ENCODE measurements around the gene PNMA8C.

PNMA8C gene

DNA sequence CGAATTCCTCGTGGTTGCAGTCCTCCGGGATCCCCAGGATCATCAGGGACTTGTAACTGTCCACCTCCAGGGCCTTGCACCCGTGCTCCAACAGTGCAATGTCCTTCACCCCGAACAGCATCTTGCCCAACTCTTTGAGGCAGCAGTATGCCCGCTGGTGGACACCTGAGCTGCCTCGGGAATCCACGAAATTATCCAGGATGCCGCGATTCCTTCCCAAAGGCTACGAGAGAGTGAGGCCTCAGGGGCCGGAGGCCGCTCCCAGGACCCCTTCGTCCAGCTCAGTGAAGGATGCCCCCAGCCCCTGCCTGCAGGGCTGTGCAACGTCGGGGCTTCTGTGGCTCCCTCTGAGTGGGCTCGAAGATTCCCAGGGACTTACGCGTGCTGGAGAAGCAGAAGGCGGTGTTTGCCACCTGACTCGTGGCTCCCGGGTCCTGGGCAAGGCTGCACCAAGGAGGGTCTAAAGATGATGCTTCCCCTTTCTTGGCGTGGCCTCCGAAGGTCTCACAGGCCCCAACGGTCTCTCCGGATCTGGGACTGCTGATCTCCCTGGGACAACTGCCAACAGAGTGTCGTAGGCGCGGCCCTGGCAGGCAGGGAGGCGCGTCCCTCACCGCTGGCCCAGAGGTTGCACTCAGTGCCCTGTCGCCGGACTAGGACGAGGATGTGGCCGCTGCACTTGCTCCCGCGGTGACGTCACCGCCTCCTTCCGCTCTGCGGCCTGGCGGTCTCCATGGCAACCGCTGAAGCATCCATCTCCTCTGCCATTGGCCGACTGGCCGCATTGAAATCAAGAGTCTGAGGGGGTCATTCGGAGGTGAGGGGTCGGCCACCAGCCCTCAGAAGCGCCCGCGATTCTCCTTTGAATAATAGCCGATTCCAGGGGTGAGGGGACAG lies at the start of gene PNMA8C:
PNMA8C (minus strand) TSS at position 698 of the 897 bp plus-strand sequence; CDS start at position 121, 577 bp downstream.
- peak; percentile 68 for DNase-seq

DNA sequence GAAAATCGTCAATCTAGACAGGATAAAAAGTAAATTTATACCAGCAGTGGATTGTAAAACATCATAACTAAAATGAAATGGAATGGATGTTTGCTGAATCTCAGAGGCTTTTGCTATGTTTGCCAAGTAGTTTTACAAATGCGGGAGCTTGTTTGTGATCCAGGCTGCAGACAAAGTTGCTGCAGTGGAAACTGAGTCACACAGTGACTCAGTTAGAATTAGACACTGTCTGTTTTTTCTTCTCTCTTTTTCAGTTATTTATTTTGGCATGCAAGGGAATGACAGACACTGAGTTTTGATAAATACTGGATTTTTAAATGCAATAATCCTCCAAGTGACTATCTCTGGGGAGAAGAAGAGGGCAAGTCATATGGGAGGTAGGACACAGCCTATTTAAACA lies 47.2 kb upstream of the PNMA8C start:
- no peak for DNase-seq

DNA sequence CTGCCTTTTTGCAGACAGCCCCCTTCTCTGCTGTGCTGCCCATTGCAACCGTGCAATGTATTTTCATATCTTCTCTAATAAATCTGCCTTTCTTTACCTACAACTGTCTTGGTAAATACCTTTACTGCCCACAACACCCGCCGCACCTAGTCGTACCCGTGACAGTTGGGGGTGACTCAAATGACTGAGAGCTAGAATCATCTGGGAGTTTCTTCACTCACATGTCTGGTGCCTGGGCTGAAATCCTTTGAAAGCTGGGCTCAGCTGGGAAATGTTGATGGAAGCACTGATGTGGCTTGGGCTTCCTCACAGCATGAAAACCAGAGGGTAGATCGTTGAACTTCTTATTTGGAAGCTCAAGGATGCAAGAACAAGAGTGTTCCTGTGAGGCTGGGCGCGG lies 45.5 kb upstream of the PNMA8C start:
- no peak for DNase-seq

DNA sequence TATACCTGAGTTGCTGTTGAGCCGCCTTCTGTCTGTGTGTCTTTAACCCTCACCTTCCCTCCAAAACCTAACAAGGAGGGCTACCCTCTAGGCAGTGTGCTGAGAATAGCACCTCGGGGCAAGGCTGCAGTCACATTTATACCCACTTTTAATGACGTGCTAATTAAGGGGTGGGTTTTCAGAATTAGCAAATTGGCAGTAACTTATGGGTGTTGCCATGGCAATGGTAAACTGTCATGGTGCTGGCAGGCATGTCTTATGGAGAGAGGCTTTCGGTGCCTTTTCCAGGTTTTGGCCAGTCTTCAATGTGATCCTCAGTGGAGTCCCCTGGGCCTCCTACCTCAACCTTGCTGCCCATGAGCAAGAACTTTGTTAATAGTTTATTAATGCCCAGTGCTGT lies 43.9 kb upstream of the PNMA8C start:
- peak; percentile 46 for DNase-seq

DNA sequence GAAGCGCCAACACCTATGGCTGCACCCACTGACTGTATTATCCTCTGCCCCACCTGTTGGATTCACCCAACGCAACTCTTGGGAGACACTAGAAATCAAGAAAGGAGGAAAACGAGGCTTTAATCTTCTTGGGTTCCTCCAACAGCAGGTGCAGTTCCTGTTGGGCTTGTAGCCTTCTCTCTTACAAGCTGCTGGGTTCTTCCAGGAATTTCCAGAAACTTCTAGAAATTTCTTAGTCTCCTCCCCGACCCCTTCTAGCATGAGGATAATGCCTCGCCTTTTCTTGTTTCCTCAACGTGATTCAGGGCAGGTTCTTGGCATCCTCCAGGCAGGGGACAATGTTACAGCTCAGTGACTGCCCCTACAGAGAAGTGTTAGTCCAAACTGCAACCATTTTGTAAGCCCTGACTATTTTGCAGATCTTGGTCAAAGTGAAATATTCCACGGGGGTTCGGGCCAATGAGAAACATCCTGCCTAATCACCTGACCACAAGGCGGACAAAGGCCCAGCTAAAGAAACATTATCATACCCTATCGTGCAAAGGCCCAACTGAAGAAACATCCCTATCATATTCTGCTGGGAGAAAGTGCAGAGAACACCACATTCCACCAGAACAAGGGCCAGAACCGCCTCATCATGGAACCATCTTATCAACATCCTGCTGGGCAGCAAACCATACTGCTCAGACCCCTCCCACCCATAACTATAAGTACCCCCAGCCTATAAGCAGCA lies 43.2 kb upstream of the PNMA8C start:
- DNase-seq, result no peak

DNA sequence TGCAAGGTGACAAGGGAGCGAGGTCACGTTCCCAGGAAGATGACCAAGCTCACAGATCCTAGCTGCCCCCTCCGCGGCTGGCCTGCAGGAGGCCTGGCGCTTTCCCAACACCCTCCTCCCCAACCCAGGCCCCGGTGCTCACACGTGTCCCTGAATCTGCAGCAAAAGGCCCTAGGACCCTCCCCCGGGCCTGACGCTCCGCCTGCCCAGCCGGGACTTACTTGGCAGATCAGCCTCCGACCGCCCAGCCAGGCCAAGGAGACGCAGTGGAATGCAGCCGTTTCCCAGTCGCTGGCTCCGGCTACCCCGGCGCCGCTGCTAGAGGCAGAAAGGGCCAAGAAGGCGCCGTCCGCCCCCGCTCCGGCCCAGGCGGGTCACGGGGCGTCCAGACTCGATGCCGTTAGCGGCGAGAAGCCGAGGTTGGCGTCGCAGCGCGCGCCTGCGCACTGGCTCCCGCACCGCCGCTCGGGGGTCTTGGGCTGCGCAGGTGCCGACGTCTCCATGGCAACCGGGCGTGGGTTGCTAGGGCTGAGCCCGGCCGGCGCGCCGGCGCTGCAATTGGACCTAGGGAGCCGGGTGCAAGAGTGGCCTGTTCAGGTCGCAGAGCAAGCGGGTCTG lies 42.5 kb upstream of the PNMA8C start, which contains the start of gene PNMA8A:
PNMA8A (minus strand) TSS at position 448 of the 618 bp plus-strand sequence. CDS start 528 bp downstream, outside the sequence.
- peak; percentile 91 for DNase-seq

DNA sequence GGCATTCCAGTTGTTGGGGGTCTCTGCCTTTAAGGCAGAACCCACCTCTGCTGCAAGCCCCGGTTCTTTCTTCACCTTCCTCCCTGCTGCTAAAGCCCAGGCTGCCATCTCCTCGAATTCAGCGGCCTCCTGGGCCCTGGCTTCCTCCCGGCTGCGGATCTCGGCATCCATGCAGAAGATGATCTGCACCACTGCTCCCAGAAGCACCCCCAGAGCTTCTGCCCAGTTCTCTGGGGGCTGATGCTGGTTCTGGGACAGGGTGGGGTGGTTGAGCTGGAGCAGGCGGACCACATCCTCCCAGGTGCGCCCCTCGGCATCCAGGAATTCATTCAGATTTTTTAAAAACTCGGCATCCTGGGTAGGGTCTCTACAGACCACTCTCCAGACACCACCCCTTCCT lies 41.6 kb upstream of the PNMA8C start:
- no peak for DNase-seq

DNA sequence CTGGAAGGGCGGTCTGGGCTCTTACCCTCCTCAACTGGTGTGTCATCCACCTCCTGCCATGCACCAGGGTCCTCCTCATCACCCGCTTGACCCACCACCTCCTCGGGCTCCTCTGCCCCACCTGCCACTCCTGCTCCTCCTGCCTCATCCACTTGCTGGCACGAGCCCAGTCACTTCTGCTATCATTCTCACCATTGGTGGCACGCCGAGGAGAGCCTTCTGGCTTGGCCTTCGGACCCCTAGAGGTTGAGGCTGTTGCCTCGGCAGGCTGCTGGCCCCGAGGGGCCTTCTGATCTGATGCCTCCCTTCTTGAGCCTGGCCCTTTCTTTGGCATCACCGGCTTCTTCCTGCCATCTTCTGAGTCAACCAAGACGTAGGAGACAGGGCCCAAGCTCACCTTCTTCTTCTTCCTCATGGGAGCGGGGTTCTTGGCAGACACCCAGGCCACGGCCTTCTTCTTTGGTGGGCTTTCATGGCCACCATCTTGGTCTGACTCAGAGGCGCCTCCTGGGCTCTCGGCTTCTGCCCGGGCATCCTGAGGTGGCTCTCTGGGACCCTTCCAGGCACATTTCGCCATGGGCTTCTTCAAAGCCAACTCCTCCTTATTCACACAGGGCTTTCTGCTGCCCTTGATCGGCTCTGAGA lies 40.9 kb upstream of the PNMA8C start:
- DNase-seq, result no peak

DNA sequence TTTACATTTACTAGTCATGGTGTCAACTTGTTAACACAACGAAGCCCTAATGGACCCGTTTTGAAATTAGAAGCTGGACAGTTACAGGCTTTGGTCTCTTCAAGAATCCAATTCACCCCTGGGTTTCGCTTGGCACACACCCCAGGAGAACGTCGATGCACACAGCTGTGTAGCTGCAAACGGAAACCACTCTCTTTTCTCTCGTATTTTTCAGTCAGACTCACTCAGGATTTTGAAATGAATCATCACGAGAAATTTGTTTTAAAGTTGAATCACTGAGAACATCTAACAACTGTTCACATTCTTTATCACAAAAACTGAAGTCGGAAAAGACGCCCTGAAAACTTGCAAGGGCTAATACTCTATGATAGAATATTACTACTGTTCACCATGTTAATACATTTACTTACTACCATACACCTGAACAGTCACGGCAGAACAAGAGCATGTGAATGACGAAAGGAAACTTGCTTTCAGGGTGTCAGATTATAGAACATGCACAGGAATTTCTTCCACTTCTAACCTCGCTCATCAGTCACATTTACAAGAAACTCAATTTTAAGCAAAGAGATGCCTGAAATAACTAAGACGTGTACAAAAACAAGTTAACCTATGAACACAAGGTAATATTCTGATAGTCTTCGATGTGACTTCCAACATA lies 37.9 kb upstream of the PNMA8C start:
- DNase-seq, result no peak

DNA sequence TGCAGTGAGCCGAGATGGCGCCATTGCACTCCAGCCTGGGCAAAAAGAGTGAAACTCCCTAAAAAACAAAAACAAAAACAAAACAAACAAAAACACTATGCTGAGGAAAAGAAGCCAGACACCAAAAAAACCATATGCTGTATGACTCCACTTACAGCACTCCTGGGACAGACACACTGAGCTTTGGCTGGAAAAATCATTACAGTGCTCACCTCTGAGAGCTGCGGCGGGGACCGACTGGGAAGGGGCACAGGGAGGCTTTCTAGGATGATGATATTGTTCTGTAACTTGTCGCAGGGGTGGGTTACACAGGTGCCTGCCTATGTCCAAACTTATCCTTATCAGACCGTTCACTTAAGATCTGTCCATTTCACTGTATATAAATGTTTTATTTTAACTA lies 34.8 kb upstream of the PNMA8C start:
- no peak for DNase-seq

DNA sequence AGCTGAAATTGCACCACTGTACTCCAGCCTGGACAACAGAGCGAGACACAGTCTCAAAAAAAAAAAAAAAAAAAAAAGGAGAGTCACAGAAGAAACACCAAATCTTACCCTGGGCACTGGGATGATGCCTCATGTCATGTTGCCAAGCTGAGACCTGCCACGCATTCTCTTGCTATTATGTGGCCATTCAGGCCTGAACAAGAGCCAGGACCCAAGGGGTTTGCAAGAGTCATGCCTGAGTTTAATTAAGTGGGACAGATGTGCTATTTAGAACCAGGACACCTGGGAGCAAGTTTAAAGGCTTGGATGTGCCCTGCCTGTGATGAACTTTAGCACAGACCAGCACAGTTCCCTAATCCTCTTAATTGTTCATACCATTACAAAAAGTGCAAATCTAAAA lies 32.8 kb upstream of the PNMA8C start:
- DNase-seq, result peak; percentile 35

DNA sequence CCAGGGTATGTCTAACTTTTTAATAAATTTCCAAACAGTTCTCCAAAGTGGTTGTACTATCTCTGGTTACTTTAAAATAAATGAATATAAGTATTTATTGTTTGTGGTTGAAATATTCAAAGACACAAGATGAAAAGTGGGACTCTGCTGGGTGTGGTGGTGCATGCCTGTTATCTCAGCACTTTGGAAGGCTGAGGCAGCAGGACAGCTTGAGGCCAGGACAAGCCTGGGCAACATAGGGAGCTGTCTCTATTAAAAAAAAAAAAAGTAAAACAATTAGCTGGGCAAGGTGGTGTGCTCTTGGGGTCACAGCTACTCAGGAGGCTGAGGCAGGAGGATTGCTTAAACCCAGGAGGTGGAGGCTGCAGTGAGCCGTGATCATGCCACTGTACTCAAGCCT lies 32.2 kb upstream of the PNMA8C start:
- DNase-seq, result no peak

DNA sequence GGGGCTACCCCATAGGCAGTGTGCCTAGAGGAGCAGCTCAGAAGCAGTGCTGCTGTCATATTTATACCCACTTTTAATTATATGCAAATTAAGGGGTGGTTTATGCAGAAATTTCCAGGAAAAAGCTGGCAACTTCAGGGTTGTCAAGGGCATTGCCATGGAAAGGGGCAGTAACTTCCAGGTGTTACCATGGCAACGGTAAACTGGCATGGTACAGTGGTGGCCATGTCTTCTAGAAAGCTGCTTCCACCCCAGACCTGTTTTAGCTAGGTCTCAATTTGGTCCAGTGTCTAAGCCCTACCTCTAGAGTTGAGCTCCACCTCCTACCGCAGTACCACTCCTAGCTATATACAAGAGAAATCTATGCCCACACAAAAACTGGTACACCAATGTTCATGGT lies 31.3 kb upstream of the PNMA8C start:
- no peak for DNase-seq

DNA sequence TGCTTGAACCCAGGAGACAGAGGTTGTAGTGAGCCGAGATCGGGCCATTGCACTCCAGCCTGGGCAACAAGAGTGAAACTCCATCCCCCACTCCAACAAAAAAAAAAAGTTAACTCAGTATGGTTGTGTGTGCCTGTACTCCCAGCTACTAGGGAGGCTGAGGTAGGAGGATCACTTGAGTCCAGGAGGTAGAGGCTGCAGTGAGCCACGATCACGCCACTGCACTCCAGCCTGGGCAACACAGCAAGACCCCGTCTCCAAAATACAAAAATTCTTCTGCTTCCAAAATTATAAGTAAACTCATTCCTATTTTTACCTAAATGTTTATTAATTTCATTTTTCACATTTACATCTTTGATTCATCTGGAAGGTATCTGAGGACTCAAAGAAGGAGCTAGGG lies 28.2 kb upstream of the PNMA8C start:
- DNase-seq, result no peak

DNA sequence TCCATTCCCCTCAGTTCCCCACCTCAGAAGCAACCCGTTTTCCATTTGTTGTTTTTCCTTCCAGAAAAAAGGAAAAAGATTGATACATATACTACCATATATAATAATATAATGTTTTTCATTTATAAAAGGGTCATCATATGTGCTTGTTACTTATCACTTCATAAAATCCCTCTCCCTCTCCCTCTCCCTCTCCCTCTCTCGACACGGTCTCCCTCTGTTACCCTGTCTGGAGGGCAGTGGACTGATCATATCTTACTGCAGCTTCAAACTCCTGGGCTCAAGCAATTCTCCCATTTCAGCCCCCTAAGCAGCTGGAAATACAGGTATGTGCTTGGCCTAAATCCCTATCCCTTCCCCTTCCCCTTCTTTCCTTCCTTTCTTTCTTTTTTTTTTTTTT lies 25.5 kb upstream of the PNMA8C start:
- no peak for DNase-seq

DNA sequence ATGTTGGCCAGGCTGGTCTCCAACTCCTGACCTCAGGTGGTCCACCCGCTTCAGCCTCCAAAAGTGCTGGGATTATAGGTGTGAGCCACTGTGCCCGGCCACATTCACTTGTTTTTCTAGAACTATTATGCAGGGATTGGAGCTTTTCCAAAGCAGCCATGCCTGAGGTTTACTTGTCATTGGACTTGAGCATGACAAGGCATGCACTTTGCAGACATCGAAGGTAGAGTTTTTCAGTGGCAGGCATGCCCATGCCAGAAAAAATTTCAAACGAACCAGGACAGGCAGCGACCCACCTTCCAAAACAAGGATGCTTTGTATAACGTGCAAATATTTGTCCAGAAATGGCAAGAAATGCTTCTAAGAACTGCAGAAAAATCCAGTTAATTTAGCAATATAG lies 24.9 kb upstream of the PNMA8C start:
- no peak for DNase-seq

DNA sequence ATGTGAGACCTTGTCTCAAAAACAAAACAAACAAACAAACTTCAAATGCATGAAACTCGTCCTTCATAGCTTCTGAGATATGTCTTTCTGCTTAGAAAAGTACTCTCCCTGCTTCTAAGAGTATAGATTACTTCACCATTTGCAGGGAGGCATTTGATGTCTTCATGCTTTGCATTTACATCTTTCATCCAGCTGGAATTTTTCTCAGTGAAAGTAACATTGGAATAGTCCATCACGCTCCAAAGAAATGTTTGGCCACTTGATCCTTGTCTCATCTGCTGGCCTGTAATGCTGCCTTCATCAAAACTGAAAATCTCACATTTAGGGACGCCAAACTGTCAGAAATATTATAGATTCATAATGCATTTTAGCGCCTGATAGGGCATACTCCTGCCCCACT lies 23.4 kb upstream of the PNMA8C start:
- no peak for DNase-seq

DNA sequence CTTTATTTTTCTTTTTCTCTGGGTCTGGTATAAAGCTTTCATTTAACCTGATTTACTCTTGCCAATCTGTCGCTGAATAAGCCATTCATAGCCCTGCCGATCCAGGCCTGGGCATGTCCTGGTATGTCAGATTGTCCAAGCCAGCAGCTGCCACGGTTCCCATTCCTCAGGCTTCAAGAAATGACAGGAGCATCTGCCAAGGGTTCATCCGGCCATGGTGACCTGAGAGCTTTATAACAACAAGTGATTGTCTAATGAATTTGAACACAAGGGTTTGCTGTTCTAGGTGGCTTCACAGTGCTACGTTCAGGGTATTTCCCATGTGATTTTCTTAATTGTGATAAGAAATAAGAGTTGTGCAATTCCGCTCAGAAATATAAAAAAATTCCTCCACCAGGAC lies 22.6 kb upstream of the PNMA8C start:
- no peak for DNase-seq

DNA sequence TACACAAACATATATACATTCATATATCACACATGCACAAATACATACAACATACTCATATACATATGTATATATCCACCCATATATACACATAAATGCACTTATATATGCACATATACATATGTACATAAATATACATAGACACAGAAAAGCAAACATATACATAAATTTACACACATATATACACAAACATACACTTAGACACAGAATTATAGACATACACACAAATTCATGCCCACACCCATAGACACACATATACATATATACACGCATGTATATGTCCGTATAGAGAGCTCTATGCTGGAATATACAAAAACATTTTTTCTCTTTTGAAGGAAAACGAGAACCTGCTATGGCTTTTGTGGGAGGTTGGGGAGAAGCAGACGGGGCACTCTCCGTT lies 22.0 kb upstream of the PNMA8C start:
- no peak for DNase-seq

DNA sequence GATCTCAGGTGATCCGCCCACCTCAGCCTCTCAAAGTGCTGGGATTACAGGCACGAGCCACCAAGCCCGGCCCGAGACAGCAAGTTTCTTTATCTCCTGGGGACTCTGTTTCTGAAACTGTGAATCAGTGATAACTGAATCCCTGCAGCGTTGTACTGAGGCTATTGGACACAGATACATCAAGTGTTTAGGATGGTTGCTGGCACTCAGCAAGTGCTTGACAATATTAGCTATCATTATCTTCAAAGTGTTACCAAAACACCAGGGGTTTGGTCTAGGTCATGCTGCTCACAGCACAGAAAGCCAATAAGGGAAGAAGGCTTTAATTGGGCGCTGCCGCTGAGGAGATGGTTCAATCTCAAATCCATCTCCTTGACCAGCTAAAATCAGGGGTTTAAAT lies 20.5 kb upstream of the PNMA8C start:
- DNase-seq, result no peak

DNA sequence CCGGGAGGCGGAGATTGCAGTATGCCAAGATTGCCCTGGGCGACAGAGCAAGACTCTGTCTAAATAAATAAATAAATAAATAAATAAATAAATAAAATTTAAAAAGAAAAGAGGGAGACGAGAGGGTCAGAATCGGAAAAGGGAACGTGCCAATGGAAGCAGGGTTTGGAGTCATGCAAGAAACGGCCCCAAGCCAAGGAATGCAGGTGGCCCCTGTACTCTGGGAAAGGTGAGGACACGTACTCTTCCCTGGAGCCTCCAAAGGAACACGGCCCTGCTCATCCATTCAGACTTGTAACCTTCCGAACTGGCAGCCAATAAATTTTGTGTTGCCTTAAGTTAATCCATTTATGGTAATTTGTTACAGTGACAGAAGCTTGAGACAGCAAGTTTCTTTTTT lies 19.9 kb upstream of the PNMA8C start:
- DNase-seq, result no peak

DNA sequence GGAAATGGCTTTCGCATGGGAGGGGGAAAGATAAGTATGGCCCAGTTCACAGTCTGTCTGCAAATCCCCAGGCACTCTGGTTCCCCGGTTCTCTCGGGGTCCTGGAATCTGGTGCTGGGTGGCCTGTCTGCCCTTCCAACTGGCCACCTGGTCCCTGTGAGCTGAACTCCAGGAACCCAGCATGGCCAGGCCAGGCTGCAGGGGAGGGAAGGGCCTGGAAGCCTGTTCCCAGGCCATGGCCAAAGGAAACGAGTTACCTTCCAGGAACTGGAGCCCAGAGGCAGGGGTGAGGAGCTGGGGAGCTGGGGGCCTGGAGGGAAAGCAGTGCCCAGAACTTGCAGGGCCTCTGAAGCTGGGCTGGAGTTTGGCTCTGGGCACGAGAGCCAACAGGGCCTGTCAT lies 19.1 kb upstream of the PNMA8C start:
- DNase-seq, result no peak

DNA sequence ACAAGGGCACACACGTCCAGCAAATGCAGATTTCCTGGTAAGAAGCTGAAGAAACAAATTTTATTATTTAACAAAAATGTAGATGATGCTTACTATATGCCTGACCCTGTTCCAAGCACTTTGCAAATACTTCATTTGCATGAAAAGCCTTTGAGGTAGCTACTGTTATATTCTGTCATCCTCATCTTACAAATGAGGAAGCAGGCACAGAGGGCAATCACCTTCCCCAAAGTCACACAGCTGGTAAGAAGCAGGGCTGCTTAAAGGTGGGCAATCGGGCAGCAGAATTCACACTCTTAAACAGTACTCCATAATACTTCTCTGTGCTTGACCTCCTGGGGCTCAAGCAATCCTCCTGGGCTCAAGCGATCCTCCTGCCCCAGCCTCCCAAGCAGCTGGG lies 18.3 kb upstream of the PNMA8C start:
- no peak for DNase-seq

Measured in NCI-H69 (cell line).